ENCODE measurements around the gene MMP17.

Gene MMP17

DNA sequence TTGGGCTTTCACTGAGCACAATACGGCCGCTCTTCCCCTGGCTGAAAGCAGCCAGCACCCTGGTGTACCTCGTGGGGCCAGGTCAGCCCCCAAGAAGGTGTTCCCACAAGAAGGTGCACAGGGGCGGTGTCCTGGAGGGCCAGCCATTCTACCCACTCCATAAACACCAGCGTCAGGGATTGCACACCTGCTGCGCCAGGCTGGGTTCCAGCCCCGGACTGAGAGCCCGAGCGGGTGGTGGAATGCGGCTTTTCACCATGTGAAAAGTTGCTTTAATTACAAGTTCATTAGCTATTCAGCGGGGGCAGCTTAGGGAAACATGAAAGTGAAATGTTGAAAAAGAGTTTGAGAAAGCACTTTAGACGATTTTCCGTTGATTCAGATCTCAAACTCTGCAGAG, 17.5 kb upstream of the MMP17 start:
- no peak for TF ChIP-seq SIN3A (IDR thresholded peaks at IDR 0.05; ENCODE audit: borderline replicate concordance, insufficient read depth, low read length)
- no peak for TF ChIP-seq TAF1 (IDR thresholded peaks at IDR 0.05; ENCODE audit: borderline replicate concordance, insufficient read depth, low read length)
- TF ChIP-seq POLR2AphosphoS5 (IDR thresholded peaks at IDR 0.05; ENCODE audit: low read depth, low read length) = no peak
- TF ChIP-seq, protein P1, sequence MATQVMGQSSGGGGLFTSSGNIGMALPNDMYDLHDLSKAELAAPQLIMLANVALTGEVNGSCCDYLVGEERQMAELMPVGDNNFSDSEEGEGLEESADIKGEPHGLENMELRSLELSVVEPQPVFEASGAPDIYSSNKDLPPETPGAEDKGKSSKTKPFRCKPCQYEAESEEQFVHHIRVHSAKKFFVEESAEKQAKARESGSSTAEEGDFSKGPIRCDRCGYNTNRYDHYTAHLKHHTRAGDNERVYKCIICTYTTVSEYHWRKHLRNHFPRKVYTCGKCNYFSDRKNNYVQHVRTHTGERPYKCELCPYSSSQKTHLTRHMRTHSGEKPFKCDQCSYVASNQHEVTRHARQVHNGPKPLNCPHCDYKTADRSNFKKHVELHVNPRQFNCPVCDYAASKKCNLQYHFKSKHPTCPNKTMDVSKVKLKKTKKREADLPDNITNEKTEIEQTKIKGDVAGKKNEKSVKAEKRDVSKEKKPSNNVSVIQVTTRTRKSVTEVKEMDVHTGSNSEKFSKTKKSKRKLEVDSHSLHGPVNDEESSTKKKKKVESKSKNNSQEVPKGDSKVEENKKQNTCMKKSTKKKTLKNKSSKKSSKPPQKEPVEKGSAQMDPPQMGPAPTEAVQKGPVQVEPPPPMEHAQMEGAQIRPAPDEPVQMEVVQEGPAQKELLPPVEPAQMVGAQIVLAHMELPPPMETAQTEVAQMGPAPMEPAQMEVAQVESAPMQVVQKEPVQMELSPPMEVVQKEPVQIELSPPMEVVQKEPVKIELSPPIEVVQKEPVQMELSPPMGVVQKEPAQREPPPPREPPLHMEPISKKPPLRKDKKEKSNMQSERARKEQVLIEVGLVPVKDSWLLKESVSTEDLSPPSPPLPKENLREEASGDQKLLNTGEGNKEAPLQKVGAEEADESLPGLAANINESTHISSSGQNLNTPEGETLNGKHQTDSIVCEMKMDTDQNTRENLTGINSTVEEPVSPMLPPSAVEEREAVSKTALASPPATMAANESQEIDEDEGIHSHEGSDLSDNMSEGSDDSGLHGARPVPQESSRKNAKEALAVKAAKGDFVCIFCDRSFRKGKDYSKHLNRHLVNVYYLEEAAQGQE (IDR thresholded peaks at IDR 0.05; ENCODE audit: insufficient read depth in 1 of 2, low read depth in 2 of 2, low read length in 2 of 2) = no peak
- TF ChIP-seq FOXP2 (optimal IDR thresholded peaks at IDR 0.05; ENCODE audit: borderline replicate concordance, extremely low read depth, extremely low read length, insufficient read depth) = no peak

DNA sequence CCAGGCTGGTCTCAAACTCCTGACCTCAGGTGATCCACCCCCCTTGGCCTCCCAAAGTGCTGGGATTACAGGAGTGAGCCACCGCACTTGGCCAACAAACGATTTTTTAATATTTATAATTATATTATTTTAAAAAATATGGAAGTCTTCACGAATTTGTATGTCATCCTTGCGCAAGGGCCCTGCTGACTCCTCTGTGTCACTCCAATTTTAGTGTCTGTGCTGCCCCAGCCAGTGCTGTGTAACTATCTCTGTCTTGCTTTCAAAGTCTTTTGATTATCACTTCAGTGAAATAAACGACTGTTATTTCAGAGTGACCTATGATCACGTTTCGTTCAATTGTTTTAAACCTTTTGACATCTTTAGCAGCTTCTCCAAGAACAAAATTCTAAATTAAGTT, 13.1 kb upstream of the MMP17 start:
- TF ChIP-seq, protein P1 (IDR thresholded peaks at IDR 0.05; ENCODE audit: insufficient read depth in 1 of 2, low read depth in 2 of 2, low read length in 2 of 2) = no peak
- TF ChIP-seq FOXP2 (optimal IDR thresholded peaks at IDR 0.05; ENCODE audit: borderline replicate concordance, extremely low read depth, extremely low read length, insufficient read depth) = no peak
- TF ChIP-seq POLR2AphosphoS5 (IDR thresholded peaks at IDR 0.05; ENCODE audit: low read depth, low read length) = no peak
- no peak for TF ChIP-seq SIN3A (IDR thresholded peaks at IDR 0.05; ENCODE audit: borderline replicate concordance, insufficient read depth, low read length)
- no peak for TF ChIP-seq TAF1 (IDR thresholded peaks at IDR 0.05; ENCODE audit: borderline replicate concordance, insufficient read depth, low read length)

DNA sequence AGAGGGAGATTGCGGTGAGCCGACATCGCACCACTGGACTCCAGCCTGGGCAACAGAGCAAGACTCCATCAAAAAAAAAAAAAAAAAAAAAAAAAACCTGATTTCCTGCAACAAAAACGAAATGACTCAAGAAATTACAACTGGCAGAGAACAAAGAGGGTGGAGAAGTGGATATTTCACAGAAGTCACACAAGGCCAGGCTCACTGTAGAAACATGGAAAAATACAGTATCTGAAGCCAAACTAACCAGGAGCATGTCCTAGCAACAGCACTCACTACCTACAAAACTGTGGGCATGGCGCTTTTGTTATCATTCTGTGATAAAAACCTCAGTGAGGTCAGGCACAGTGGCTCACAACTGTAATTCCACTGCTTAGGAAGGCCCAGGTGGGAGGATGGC, 11.7 kb upstream of the MMP17 start:
- TF ChIP-seq POLR2AphosphoS5 (IDR thresholded peaks at IDR 0.05; ENCODE audit: low read depth, low read length) (no peak), TAF1 (IDR thresholded peaks at IDR 0.05; ENCODE audit: borderline replicate concordance, insufficient read depth, low read length) (no peak)
- TF ChIP-seq, protein P1 (IDR thresholded peaks at IDR 0.05; ENCODE audit: insufficient read depth in 1 of 2, low read depth in 2 of 2, low read length in 2 of 2) = no peak

DNA sequence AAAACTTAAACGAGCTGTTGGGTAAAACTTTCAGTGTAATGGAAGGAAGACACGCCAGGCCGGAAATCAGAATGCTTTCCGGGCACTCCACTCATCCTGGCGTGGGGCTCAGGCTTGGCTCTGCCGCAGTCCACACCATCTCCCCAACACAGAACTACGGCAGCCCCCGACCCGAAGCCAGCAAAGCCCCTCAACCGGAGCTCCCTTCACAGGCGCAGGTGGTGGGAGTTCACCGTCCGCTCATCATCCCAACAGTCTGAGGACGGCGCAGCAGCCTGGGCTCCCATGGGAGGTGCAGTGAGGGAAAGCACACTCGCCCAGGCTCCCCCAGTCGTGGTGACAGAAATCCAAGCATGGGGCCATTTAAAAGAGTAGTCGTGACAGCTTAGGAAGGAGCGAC, 11.0 kb upstream of the MMP17 start:
- no peak for TF ChIP-seq TAF1 (IDR thresholded peaks at IDR 0.05; ENCODE audit: borderline replicate concordance, insufficient read depth, low read length)
- TF ChIP-seq POLR2AphosphoS5 (IDR thresholded peaks at IDR 0.05; ENCODE audit: low read depth, low read length) = no peak
- no peak for TF ChIP-seq SIN3A (IDR thresholded peaks at IDR 0.05; ENCODE audit: borderline replicate concordance, insufficient read depth, low read length)
- TF ChIP-seq FOXP2 (optimal IDR thresholded peaks at IDR 0.05; ENCODE audit: borderline replicate concordance, extremely low read depth, extremely low read length, insufficient read depth) = no peak
- TF ChIP-seq, protein P1 (IDR thresholded peaks at IDR 0.05; ENCODE audit: insufficient read depth in 1 of 2, low read depth in 2 of 2, low read length in 2 of 2) = no peak

Measured in PFSK-1 (cell line).